DMS 273 (cell line): ENCODE measurements around the gene AFAP1L2.

Experiments
- DNase-seq: peaks from one replicate; lab custom pipeline; 2025; ENCODE audit not compliant: unreplicated experiment; lab: John Stamatoyannopoulos, UW

The AFAP1L2 gene

DNA sequence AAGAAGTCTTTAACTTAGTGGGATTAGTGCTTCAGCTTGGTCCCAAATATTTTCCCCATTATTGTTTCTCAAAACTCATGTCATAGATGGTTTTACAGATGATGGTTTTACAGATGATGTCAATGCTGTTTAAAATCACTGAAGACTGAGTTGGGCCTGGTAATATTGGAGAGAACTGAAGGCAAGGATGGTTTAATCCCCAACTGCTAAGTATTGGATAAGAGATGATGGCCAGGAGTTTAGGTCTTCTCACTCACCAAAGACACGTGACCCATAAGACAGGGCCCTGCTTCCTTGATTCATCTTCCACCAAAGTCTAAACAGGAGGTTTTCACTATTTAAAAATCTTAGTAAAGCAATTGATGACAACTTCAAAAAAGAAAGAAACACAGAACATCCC is 108.9 kb downstream of the AFAP1L2 start:
- no peak for DNase-seq

DNA sequence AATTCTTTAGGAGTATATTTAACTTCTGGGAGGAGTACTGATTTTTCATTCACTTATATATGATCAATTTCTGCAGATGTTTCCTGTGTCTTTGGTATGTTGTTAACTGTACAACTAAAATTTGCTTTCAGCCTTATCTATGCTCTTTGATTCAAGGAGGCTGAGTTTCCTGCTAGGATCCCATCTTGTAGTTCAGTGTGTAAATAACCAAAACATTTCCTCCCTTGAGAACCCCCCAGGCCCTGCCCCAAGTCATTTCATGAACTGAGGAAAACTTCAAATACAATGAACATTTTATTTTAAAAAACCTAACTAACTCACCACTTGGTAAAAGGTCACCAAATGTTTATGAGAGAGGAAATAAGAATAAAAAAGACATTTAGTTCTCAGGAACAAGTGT is 109.8 kb downstream of the AFAP1L2 start:
- DNase-seq = no peak

DNA sequence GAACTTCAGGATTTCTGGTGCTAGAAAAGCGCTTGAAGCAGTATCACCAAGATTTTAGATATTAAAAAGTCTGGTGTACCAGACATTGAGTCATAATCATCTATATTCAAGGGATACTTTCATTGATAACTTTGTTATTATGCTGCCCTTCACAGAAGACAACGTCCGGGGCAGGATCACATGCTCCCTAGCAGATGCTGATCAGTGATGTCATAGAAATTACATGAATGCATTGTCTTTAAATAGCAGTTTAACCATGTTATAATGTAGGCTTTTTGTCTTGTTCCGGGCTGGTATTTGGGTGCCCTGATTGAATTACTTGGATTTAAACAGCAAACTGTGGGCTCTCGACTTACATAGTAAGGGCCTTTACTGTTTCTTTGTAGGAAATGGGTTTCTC is 111.2 kb downstream of the AFAP1L2 start:
- no peak for DNase-seq

DNA sequence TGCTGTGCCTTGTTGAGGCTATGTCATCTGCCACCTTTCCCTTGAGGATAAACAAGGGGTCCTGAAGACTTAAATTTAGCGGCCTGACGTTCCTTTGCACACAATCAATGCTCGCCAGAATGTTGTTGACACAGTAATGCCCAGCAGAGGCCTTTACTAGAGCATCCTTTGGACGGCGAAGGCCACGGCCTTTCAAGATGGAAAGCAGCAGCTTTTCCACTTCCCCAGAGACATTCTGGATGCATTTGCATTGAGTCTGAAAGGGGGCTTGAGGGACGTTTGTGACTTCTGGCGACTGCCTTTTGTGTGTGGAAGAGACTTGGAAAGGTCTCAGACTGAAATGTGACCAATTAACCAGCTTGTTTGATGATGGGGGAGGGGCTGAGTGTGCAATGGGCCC is 112.8 kb downstream of the AFAP1L2 start:
- no peak for DNase-seq

DNA sequence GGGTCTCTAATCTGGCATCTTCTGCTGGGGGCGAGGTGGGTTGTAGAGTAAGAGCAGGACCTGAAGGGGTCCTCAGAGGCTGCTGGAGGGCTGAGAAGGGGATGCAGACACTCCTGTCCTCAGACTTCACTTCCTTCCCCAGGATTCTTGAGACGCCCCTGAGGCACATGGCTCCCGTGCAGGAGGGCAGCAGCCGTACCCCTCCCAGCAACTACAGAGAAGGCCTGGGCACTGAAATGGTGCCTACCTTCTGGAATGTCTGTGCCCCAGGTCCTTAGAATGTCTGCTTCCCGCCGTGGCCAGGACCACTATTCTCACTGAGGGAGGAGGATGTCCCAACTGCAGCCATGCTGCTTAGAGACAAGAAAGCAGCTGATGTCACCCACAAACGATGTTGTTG is 113.2 kb downstream of the AFAP1L2 start:
- no peak for DNase-seq

DNA sequence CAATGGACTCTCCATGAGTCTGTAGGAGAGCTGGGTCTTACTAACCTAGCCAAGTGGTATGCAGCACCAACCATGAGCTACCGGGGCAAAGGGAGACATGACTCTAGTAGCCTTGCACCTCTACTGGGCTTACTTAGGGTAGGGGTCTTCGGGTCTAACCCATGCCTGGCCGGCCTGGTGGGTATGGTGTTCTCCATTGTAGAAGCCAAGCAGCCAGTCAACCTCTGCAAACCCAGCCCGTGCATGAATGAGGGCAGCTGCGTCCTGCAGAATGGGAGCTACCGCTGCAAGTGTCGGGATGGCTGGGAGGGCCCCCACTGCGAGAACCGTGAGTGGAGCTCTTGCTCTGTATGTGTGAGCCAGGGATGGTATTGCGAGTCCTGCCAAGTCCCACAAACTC is 114.3 kb downstream of the AFAP1L2 start:
- no peak for DNase-seq

DNA sequence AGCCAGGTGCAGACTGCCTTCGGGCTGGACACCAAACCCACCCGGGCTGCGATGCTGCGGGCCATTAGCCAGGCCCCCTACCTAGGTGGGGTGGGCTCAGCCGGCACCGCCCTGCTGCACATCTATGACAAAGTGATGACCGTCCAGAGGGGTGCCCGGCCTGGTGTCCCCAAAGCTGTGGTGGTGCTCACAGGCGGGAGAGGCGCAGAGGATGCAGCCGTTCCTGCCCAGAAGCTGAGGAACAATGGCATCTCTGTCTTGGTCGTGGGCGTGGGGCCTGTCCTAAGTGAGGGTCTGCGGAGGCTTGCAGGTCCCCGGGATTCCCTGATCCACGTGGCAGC is 115.2 kb downstream of the AFAP1L2 start:
- DNase-seq = no peak

DNA sequence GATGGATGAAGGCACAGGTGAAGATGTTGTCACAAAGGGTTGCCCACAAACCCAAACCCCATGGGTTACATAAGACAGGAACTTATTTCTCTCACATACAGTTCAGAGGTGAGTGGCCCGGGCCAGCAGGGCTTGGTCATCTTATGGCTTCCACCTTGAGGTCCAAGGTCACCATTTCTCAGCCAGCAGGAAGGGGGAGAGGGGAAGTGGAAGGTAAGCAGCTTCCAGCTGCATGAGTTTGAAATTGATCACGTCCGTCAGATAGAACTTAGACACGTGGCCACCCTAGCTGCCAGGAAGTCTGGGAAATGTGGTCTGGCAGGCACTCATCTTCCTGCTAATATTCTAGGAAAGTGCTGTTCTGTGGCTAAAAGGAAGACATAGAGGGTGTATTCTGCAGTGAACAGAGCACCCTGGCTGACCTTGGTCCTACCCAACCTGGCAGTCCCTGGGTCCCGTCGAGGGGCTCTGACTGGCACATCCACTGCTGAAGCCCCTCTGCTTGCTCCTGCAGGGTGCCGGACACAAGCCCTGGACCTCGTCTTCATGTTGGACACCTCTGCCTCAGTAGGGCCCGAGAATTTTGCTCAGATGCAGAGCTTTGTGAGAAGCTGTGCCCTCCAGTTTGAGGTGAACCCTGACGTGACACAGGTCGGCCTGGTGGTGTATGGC is 115.7 kb downstream of the AFAP1L2 start:
- no peak for DNase-seq

DNA sequence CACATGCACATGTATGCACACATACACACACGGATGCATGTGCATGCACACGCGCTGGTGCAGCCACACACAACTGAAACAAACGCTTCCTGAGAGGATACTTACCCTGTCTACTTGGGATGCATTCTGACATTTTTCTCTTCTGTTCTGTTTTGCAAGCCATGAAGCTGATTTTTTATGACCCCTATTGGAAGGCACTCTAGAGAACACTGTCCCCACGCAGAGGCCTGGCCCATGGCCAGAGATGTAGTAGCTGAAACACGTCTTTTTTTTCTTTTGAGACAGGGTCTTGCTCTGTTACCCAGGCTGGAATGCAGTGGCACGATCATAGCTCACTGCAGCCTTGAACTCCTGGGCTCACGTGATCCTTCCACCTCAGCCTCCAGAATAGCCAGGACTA is 117.4 kb downstream of the AFAP1L2 start:
- DNase-seq = no peak

DNA sequence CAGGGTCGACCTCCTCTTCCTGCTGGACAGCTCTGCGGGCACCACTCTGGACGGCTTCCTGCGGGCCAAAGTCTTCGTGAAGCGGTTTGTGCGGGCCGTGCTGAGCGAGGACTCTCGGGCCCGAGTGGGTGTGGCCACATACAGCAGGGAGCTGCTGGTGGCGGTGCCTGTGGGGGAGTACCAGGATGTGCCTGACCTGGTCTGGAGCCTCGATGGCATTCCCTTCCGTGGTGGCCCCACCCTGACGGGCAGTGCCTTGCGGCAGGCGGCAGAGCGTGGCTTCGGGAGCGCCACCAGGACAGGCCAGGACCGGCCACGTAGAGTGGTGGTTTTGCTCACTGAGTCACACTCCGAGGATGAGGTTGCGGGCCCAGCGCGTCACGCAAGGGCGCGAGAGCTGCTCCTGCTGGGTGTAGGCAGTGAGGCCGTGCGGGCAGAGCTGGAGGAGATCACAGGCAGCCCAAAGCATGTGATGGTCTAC is 118.3 kb downstream of the AFAP1L2 start:
- DNase-seq = no peak

DNA sequence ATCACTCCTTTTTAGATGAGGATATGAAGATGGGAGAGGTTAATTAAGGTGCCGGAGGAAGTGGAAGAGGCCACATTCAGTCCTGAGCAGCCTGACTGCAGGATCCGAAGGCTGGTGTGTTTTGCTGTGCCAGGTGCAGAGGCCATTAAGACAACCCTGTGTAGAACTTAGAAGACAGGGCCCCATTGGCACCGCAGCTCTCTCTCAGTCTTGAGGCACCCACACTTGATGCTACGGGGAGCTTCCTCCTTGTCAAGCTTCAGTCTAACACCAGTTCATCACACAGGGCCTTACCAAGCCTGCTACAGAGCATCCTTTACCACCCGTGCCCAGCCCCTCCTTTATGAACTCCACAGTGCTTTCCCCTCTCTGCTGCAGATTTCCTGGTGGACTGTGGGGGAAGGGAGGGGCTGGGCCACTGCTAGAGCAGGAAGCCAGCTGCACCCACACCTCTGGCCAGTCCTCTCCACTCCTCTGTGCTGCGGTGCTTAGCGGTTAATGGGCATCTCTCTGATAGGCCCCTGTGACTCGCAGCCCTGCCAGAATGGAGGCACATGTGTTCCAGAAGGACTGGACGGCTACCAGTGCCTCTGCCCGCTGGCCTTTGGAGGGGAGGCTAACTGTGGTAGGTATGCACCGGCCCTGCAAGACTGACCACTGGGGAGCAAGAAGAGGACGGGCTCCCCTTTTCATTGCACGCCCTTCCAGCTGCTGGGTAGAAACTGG is 119.8 kb downstream of the AFAP1L2 start:
- DNase-seq = no peak

DNA sequence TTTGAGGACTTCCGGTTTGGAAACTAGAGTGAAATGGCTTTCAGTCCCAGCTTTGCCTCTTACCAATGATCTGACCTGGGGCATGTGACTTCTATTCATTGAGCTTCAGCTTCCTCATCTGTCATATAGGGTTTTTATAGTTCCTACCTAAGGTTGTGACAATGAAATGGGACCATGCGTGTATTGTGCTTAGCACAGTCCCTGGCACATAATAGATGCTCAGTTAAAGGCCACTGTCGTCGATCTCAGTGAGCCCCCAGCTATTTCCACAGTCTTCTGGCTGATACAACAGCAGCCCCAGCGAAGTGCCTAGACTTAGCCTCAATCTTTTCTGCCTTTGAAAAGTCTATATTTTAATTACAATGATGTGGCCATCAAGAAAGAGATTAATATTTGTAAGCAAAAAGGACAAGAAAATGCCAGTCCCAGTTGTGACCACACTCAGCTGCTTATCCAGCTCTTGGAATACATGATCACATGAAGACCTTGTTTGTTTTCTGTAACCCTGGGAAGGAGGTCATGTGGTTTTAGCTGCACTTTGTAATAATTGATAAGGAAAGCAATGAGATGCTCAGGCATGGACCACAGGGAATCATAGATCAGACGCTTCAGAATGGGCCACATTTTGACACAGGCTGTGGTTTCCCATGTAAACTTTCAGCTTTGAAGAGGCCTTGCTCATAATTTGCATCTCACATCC is 120.6 kb downstream of the AFAP1L2 start:
- DNase-seq = no peak

DNA sequence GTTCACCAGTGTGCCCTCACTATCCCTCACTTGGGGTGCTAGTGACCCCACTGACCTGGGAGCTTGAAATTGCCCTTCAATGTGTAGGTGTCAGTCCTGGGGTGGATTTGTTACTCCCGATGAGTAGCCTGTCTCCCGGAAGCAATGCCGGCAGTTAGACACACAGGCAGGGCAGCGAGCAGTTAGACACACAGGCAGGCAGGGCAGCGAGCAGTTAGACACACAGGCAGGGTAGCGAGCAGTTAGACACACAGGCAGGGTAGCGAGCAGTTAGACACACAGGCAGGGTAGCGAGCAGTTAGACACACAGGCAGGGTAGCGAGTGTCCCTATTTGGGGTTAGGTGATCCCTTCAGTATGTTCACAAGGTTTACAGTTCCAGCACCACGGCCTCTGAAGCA is 121.2 kb downstream of the AFAP1L2 start:
- no peak for DNase-seq

DNA sequence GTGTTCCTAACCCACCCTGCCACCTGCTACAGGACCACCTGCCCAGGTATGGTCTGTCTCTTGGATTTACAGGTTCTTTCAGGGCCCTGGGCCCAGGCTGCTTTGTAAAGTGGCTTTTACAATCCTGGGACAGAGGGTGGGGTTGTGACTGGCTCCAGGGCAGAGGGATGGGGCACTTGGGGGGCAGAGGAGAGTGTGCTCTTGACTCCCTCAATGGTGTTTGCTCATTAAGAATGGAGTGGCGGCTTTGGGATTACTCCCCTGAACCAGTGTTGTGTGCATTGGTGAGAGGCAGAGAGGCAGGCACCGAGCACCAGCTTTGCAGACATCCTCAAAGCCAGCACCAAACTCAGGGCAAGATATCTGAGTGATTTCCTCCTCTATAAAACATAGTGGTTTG is 121.8 kb downstream of the AFAP1L2 start:
- DNase-seq = no peak

DNA sequence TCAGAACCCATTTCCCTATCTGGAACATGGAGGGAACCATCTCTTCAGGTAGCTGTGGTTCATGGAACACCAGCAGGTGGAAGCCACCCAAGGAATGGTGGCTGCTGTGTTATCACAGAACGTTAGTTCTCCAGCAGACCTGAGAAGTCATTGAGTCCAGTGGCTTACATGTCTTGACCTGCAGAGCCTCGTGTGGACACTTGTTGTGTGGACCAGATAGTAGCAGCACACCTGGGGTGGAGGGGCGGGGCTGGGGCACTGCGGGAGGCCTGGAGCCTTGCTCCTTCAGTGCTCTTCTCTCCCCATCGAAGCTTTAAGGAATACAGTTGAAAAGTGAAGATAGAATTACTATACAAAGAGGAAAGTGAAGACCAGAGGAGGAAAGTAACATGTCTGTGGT is 122.8 kb downstream of the AFAP1L2 start:
- no peak for DNase-seq

DNA sequence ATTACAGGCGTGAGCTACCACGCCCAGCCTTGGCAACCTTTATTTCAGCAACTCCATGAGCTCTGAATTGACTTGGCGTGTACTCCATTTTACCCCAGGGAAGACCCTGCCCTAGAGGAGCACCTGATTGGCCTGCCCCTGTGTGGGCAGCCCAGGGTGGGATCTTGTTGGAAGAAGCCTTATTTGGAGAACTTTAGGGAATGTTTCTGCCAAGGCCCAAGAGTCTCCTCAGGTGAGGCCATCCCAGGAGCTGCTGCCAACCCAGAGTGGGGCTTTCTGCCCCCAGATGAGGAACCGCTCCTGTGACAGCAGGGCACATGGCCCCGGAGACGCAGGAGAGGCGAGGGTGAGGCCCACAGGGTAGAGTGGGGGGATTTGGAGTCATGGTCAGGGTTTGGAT is 123.3 kb downstream of the AFAP1L2 start:
- DNase-seq = no peak

DNA sequence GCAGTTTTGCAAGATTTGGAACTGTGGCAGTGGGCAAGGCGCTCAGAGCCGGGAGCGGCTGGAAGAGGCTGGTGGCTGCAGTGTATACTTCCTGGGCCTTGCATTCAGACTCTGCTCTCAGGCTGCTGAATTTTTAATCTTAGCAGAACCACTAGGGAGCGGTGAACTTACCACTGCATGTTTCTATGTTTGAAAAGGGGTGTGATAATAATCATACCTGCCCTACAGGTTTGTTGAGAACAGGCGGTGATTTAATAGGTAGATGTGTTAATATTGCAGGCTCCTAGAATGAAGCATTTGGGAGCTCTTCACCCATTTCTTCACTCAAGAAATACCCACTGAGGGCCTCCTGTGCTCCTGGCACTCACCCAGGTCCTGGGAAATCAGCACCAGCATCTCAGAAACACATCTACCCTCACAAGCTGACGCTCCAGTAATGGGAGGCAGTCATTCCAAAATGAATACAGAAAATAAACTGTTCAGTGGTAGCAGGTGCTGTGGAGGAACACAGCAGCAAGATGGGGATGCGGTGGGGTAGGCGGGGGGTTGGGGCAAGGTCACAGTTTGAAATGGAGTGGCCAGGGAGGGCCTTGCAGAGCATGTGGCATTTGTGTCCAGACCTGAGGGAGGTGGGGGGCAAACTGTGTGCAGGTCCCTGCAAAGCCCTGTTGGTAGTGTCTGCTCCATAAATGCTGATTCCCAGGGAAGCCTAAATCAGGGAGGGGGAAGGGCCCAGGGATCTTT is 124.2 kb downstream of the AFAP1L2 start:
- no peak for DNase-seq

DNA sequence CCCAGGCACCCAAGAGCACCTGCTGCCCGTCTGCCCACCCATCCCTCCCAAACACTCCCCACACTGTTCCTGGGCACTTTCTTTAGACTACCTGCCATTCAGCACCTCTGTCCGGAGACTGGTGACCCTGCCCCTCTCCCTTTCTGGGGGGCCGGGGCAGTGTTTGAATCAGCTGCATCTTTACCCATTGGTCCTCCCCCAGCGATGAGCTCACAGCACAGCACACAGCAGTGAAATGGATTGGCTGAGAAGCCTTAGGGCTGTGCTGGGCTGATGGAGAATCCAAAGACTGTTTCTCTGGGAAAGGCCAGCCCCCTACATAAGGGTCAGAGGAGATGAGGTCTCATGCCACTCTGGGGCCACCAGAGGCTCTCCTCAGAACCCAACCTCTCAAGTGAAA is 125.0 kb downstream of the AFAP1L2 start:
- DNase-seq = no peak

DNA sequence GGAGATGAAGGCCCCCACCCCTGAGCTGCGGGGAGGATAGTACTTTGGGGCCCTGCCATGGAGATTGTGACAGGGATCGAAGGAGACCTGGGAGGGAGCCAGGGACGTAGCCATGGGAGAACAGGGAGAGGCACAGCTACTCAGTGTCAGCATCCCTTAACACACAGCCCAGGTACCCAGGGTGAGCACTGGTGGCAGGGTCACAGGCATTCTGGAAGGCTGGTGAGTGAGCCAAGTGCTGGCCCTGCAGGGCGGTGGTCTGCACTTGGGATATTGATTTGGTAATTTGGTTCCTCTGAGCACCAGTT is 125.5 kb downstream of the AFAP1L2 start:
- DNase-seq = no peak

DNA sequence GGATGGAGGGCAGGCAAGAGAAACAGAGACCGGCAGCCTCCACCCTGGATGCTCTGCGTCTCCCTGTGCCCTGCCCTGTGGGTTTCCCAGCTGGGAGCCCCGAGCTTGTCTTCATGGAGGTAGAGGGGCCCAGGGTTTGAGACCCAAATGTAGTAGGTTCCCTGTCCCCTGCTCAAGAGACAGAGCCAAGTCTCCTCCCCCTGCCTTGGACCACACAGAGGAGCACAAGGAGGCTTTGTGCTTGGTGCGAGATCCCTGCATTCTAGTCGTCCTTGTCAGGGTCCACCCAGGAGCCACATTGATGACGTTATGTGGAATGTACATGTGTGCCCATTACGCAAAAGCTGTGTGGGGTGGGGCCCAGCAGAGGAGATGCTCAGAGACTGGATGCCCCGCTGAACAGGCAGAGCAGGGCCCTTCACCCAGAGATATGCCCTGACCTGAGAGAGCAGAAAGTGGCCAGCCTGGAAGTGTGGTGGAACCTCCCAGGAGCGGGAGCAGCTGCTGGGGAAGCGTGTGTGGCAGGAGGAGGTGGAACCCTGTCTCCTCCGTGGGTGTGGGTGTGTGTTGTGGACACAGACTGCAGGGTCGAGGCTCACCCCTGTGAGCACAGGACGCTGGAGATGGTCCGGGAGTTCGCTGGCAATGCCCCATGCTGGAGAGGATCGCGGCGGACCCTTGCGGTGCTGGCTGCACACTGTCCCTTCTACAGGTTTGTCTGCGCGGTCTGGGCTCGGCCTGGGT is 126.0 kb downstream of the AFAP1L2 start:
- DNase-seq = no peak

DNA sequence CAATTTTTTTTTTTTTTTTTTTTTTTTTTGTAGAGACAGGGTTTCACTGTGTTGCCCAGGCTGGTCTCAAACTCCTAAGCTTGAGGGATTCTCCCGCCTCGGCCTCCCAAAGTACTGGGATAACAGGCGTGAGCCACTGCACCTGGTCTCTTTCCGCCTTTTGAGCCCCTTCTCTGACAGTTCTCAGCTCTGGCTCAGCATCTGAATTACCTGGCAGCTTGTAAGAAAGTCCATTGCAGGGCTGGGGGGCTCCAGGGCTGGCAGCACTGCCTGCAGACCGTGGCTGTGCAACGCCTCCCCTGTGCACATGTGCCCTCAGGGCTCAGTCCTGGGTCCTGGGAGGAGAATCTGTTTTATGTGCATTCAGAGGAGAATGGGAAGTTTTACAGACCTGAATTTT is 127.6 kb downstream of the AFAP1L2 start:
- DNase-seq = no peak
